HepG2 (cell line): ENCODE measurements around the gene RXFP1. TPM values are rescaled to one million over a fixed set of nuclear protein-coding genes. Genes with fewer than 3 reads are reported as not detected.
A peak's percentile ranks its signal among the peaks of the same experiment; 100 is the strongest.

Experiments
- ATAC-seq: fragments of 200-7000 bp; cut with Tn5 transposase; 3 replicates; pipeline ENCODE4 v1.9.1; 2020; ENCODE audit warnings: mild to moderate bottlenecking, moderate library complexity
- BruUV-seq: library from RNA; stranded (reverse); fragments of 400-500 nt; replicated peaks from 2 replicates; lab custom pipeline; 2021; lab: Mats Ljungman, UMichigan
- CTCF ChIA-PET: fragments of 300-600 bp; formaldehyde crosslinking; extraction: SDS; loops from one replicate; lab custom pipeline; 2021; ENCODE audit warnings: low total read pairs, inconsistent platforms, low intra/inter-chr PET ratio; lab: Yijun Ruan, JAX
- POLR2A ChIA-PET: fragments of 350-600 bp; sonication (Branson Sonifier 250); formaldehyde crosslinking; loops from one replicate; lab custom pipeline; 2020; ENCODE audit warnings: antibody characterized with exemption, inconsistent platforms; lab: Yijun Ruan, JAX
- DNase-seq: peaks from one replicate; pipeline ENCODE4 v3.0.0-alpha.2; 2015; ENCODE audit warnings: low spot score
- FAIRE-seq: peaks from 3 replicates; lab custom pipeline; 2011; peaks lifted over from hg19 to GRCh38; lab: Jason Lieb, UNC
- H2AFZ ChIP-seq: one replicate; pipeline ENCODE4 v1.6.1; 2011; ENCODE audit warnings: low read length, inconsistent platforms
- H3K27ac ChIP-seq: fragments of 300-600 bp; 3 replicates; pipeline ENCODE4 v1.8.0; 2011; ENCODE audit warnings: mixed run types, mild to moderate bottlenecking, mixed read lengths, low read length, inconsistent platforms; ENCODE audit not compliant: insufficient read depth; ENCODE audit errors: extremely low read length
- H3K27me3 ChIP-seq, 2 experiments: fragments of 200-600 bp in 1 of 2; 2 replicates in 1 of 2; 3 replicates in 1 of 2; pipeline versions ENCODE4 v1.6.0 to v1.8.0; 2011; ENCODE audit warnings: low read length in 2 of 2, mild to moderate bottlenecking in 2 of 2, moderate library complexity in 2 of 2, inconsistent platforms in 1 of 2; ENCODE audit not compliant: insufficient read depth in 2 of 2, control insufficient read depth in 1 of 2
- H3K36me3 ChIP-seq, 2 experiments: fragments of 200-600 bp in 1 of 2; replicated peaks in 1 of 2; 2 replicates in 1 of 2; 3 replicates in 1 of 2; pipeline versions ENCODE4 v1.5.1 to v1.8.0; 2011; ENCODE audit warnings: low read length in 2 of 2, inconsistent platforms in 1 of 2; ENCODE audit not compliant: insufficient read depth in 2 of 2, control insufficient read depth in 1 of 2
- H3K4me1 ChIP-seq: 2 replicates; pipeline ENCODE4 v1.5.1; 2012; ENCODE audit warnings: low read length, inconsistent platforms; ENCODE audit not compliant: insufficient read depth
- H3K4me2 ChIP-seq: 2 replicates; pipeline ENCODE4 v1.6.0; 2011; ENCODE audit warnings: low read depth, low read length, inconsistent platforms
- H3K4me3 ChIP-seq, 3 experiments: fragments of 200-600 bp in 1 of 3; sonication (generic), shearing (Covaris generic) in 1 of 3; replicated peaks in 1 of 3; 2 replicates each; pipeline ENCODE4 v1.5.1; 2011 to 2016; ENCODE audit warnings: low read length in 3 of 3, inconsistent platforms in 2 of 3, low read depth in 2 of 3, mild to moderate bottlenecking in 2 of 3, control low read depth in 1 of 3, mixed read lengths in 1 of 3; ENCODE audit not compliant: insufficient read depth in 1 of 3
- H3K79me2 ChIP-seq: one replicate; pipeline ENCODE4 v1.6.1; 2011; ENCODE audit warnings: low read length, inconsistent platforms; ENCODE audit not compliant: insufficient read depth
- H3K9ac ChIP-seq: 2 replicates; pipeline ENCODE4 v1.6.0; 2011; ENCODE audit warnings: mild to moderate bottlenecking, low read depth, low read length, inconsistent platforms; ENCODE audit not compliant: insufficient read depth
- H3K9me3 ChIP-seq: 2 replicates; pipeline ENCODE4 v1.5.1; 2012; ENCODE audit warnings: mild to moderate bottlenecking, low read length
- H4K20me1 ChIP-seq: 2 replicates; pipeline ENCODE4 v1.6.0; 2011; ENCODE audit warnings: inconsistent platforms, mild to moderate bottlenecking, low read length, moderate library complexity; ENCODE audit not compliant: insufficient read depth
- AHR ChIP-seq: IDR thresholded peaks from 2 replicates; pipeline ENCODE4 v1.6.1; 2018; ENCODE audit warnings: missing genetic modification reagents, missing compliant biosample characterization
- HCFC1 ChIP-seq: fragments of 150-350 bp; IDR thresholded peaks from 2 replicates; pipeline ENCODE4 v1.6.1; 2014; ENCODE audit warnings: low read depth, low read length
- HNRNPH1 ChIP-seq: fragments of 200-400 bp; formaldehyde crosslinking; optimal IDR thresholded peaks from 2 replicates; pipeline ENCODE3; 2017; ENCODE audit warnings: mild to moderate bottlenecking, low read depth, low read length
- ISL2 ChIP-seq: sonication (generic); formaldehyde crosslinking; IDR thresholded peaks from 2 replicates; pipeline ENCODE4 v1.5.0; 2020; ENCODE audit warnings: missing genetic modification reagents
- LRRFIP1 ChIP-seq: sonication (generic); formaldehyde crosslinking; conservative IDR thresholded peaks from 2 replicates; pipeline ENCODE4 v1.4.0; 2020; ENCODE audit warnings: missing genetic modification reagents
- MAFF ChIP-seq: IDR thresholded peaks from 2 replicates; pipeline ENCODE4 v1.6.1; 2011; ENCODE audit warnings: low read depth, low read length, improper control_type of control experiment
- MAFK ChIP-seq, 2 experiments: IDR thresholded peaks in 1 of 2; conservative IDR thresholded peaks in 1 of 2; 2 replicates each; pipeline ENCODE4 v1.6.1; 2011; ENCODE audit warnings: improper control_type of control experiment in 2 of 2, low read length in 2 of 2
- PCBP2 ChIP-seq: fragments of 200-400 bp; formaldehyde crosslinking; optimal IDR thresholded peaks from 2 replicates; pipeline ENCODE3; 2018; ENCODE audit warnings: low read length, low read depth; ENCODE audit not compliant: poor library complexity, severe bottlenecking
- PPARG ChIP-seq: conservative IDR thresholded peaks from 2 replicates; pipeline ENCODE4 v1.6.1; 2016; ENCODE audit warnings: missing biosample characterization, missing genetic modification reagents
- SMARCC2 ChIP-seq: fragments of 450-650 bp; IDR thresholded peaks from 2 replicates; pipeline ENCODE4 v1.6.1; 2017; ENCODE audit warnings: antibody characterized with exemption, mild to moderate bottlenecking
- USF2 ChIP-seq, 2 experiments: sonication (generic) in 1 of 2; formaldehyde crosslinking in 1 of 2; IDR thresholded peaks; 2 replicates each; pipeline versions ENCODE4 v1.5.1 to v1.6.1; 2011 to 2020; ENCODE audit warnings: borderline replicate concordance in 1 of 2, low read depth in 1 of 2, low read length in 1 of 2, mild to moderate bottlenecking in 1 of 2, missing genetic modification reagents in 1 of 2, moderate library complexity in 1 of 2
- ZBTB46 ChIP-seq: sonication (generic); formaldehyde crosslinking; IDR thresholded peaks from 2 replicates; pipeline ENCODE4 v1.4.0; 2020; ENCODE audit warnings: mild to moderate bottlenecking, missing genetic modification reagents, borderline replicate concordance
- ZSCAN12 ChIP-seq: sonication (generic); formaldehyde crosslinking; IDR thresholded peaks from 2 replicates; pipeline ENCODE4 v1.9.0; 2021; ENCODE audit warnings: mild to moderate bottlenecking, missing genetic modification reagents
- WGBS: methylation state at CpG from one replicate; pipeline ENCODE4 v1.1.6; 2017; ENCODE audit warnings: low lambda C conversion rate; 5-methylcytosine and 5-hydroxymethylcytosine counted together
- in situ Hi-C: cut with HindIII; loops from 2 replicates; pipeline ENCODE4 v1.10.0; 2017; ENCODE audit warnings: low pct_unique_long_range_greater_than_20kb; ENCODE audit not compliant: extremely low pct_ligation_motif_present
- intact Hi-C: fragments of 100-400 bp; cut with micrococcal nuclease; formaldehyde crosslinking; loops from one replicate; pipeline ENCODE4 v1.10.0; 2022; ENCODE audit not compliant: unreplicated experiment
- polyA plus RNA-seq, 8 experiments: library from polyadenylated mRNA; depleted of rRNA in 3 of 8; stranded (reverse) in 7 of 8; unstranded in 1 of 8; fragments of >200 nt; fragmentation: Illumina TruSeq in 4 of 8; extraction: Trizol in 4 of 8; gene quantifications; 2 replicates each; pipeline versions ENCODE4 v1.2.1 to v1.2.3, GENCODE V29; 2011 to 2016; ENCODE audit warnings: low read depth in 4 of 8, missing spikeins in 1 of 8, mixed read lengths in 1 of 8; ENCODE audit not compliant: insufficient read depth in 1 of 8
- total RNA-seq, 5 experiments: library from RNA; depleted of rRNA; stranded (reverse); fragments of >200 nt; fragmentation: Illumina TruSeq; extraction: Trizol; gene quantifications; 2 replicates each; pipeline ENCODE4 v1.2.3, GENCODE V29; 2016; ENCODE audit warnings: low read depth in 1 of 5

RXFP1 gene
- total and polyA plus RNA-seq, 2 of the 13 experiments (the other 11 are each of a cell fraction or from before 2014, with no cell fraction given): not detected

GRCh38 chr4:158664806-158665205, 143.1 kb downstream of the RXFP1 start (continued):
- TF ChIP-seq ZBTB46 (no peak), USF2 (IDR thresholded peaks at IDR 0.05; ENCODE audit: low read depth, low read length) (no peak), USF2 (CRISPR knock-in tag; IDR thresholded peaks at IDR 0.05; ENCODE audit: borderline replicate concordance) (no peak), HNRNPH1 (no peak), ZSCAN12 (CRISPR knock-in tag) (no peak)

GRCh38 chr4:158666892-158667291, 145.2 kb downstream of the RXFP1 start:
- ATAC-seq (no peak), FAIRE-seq (no peak), DNase-seq (no peak)
- H3K9ac ChIP-seq: no peak overlapping the region
- H3K4me3 ChIP-seq: no peak overlapping the region
- H3K9me3 ChIP-seq: no peaks in the 10 kb centered on the region
- ChIA-PET POLR2A (no interaction called here), CTCF (interaction anchor here (1.4 kb wide), 1 partner anchor 536 kb away, joined by 6 read pairs; no protein-coding TSS in a partner anchor)
- no peaks in the 10 kb centered on the region for H3K36me3 ChIP-seq
- BruUV-seq: no TSS peak
- peaks cover 26% of the 10 kb centered on the region for H3K79me2 ChIP-seq
- H4K20me1 ChIP-seq: no peaks in the 10 kb centered on the region
- H2AFZ ChIP-seq: no peak overlapping the region
- intact Hi-C loops (loop anchor here (5.0 kb wide), 1 partner anchor 535 kb away; no protein-coding TSS in a partner anchor), in situ Hi-C loops (no loop called here)
- no peak overlapping the region for H3K4me2 ChIP-seq
- WGBS: 97% methylated on average over 2 of the region's 2 CpGs
- H3K4me1 ChIP-seq: peaks cover 14% of the 10 kb centered on the region
- TF ChIP-seq PCBP2 (no peak), MAFF (peak; percentile 56), ISL2 (CRISPR knock-in tag) (no peak), AHR (no peak), PPARG (CRISPR knock-in tag) (no peak), MAFK (conservative IDR thresholded peaks at IDR 0.05 in 1 of 2, IDR thresholded peaks at IDR 0.05 in 1 of 2; ENCODE audit: low read length in 2 of 2) (peak; percentile 25 to 63; a peak in 2 of 4 replicates), HCFC1 (no peak), SMARCC2 (no peak), LRRFIP1 (CRISPR knock-in tag) (no peak)
- H3K27ac ChIP-seq: no peak overlapping the region
- H3K27me3 ChIP-seq: no peaks in the 10 kb centered on the region
